ENCODE results near the gene ABHD16B. TPM values are rescaled to one million over a fixed set of nuclear protein-coding genes. Genes with fewer than 3 reads are reported as not detected.
A peak's percentile ranks its signal among the peaks of the same experiment; 100 is the strongest.

Gene ABHD16B
- total RNA-seq, 2 donors from 2014 or later = not detected

DNA sequence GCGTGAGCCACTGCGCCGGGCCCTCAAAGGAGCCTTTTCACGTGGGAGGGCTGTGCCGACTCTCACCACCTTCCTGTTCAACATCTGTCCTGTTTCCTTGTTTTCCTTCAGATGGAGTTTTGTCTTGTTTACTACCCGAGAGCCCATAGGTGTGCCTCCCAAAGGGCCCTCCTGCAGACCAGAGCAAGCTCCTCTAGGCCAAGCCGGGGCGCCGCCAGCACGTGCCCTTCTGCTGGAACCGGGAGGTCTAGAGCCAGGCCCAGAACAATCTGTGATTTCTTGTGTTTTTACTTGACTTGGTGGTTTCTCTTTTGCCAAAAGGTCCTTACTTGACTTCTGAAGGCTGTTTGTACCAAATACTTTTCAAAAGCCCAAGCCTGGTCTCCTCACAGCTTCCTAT, 25.6 kb downstream of the ABHD16B start:
- no peak for DNase-seq (ENCODE audit: low spot score)
- intact Hi-C loops (cut with DNase I) = no loop called here

DNA sequence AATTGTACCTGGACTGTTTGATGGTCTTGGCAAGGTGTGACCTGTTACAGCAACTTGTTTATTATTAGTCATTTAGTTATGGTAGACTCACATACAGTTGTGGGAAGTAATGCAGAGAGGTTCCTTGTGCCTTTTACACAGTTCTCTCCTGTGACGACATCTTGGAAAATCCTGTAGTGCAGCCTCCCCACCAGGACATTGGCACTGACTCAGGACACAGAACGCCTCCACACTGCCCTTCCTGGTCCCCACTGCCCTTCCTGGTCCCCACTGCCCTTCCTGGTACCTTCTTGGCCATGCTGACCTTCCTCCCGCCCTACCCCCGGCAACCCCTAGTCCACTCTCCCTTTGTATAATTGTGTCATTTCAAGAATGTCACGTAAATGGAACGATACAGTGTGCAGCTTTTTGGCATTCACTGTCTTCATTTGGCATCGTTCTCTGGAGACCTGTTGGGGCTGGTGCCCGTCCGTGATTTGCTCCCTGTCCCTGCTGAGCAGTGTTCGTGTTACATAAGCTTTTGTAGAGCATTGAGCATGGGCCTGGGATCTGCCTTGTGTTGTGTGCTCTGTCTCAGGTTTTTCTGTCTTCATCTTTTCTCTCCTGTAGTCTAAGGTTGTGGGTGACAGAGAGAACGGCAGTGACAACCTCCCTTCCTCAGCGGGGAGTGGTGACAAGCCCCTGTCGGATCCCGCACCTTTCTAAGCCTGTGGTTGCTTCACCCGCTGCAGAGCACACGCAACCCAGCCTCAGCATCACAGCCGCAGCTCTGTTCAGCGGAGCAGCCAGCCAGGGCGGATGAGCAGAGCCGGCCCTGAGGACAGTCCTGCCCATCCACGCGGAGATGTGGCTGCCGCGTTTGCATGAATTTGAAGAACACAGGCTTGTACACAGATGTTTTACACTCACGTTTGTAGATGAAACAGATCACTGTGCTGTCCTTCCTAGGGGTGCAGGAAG, 28.2 kb downstream of the ABHD16B start:
- DNase-seq (ENCODE audit: low spot score) = no peak
- intact Hi-C loops (cut with DNase I) = no loop called here

DNA sequence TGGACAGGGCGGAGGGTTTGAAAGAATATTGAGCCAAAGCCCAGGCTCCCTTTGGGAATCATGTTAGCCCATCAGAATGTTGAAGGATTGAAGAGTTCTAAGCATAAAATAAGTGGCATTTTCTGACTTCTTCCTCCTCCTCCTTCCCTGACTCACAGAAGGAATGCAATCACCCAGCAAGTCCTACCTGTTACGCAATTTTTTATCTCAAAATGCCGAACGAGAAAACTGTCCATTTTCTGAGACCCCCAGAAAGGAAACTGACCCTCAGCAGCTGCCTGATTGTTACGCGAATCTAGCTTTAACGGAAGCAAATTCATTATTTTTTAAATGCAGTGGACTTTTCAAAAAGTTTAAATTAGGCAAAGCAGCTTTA, 28.9 kb downstream of the ABHD16B start:
- intact Hi-C loops (cut with DNase I) = no loop called here
- DNase-seq (ENCODE audit: low spot score) = no peak

DNA sequence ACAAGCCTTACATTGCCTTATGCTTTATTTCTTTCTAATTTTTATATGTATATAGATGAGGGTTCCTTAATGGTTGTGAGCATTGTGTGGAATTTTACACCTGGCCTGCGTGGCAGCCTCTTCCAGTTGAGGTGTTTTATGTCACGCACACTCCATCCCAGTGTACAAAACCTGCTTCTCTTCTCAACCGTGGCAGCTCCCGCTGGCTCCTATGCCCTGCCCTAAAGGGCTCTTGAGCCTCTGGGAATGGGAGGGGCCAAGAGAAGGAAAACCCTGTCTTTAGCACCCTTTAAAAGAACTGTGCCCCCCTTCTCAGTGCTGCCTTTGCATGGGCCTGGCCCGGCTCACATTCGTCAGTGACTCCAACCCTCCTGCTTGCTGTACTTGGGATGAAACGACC, 29.3 kb downstream of the ABHD16B start:
- DNase-seq (ENCODE audit: low spot score) = no peak
- intact Hi-C loops (cut with DNase I) = no loop called here

DNA sequence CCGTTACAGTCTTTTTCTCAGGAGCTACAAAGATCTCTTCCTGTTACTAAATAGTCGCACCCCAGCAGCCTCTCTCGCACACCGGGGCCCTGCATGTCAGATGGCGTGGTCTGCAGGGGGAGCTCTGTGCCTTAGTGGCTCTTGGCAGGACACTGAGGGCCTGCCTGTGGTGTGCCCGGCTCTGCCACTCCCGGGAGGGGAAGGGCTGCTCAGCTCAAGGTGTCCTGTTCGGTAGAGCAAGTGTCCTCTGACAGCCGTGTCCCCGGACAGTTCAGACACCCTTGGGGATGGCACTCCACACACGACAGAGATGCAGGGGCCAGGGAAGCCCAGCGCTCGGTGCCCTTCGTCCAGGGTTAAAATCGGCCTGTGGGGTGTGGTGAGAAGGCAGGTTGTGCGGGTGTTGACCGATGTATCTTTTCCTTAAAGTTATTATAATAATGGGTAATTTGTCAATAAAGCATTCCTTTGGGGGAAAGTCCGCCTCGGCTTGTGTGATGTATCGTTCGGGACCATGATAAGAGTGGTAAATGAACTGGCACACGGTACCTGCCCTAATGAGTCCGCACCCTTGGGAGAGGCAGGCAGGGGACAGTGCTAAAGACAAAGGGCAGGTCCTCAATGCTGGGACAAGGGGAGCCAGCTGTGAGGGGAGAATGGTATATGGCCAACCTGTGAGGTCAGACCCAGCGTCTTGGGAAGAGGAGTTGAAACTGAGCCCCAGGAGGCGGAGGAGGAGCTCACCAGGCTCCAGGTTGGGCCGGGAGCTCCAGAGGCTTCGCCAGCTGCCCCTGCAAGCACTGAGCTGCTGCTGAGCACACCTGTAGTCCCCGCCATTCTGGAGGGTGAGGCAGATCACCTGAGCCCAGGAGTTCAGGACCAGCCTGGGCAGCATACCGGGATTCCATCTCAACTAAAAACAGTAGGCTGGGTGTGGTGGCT, 30.0 kb downstream of the ABHD16B start:
- intact Hi-C loops (cut with DNase I) = no loop called here
- no peak for DNase-seq (ENCODE audit: low spot score)

DNA sequence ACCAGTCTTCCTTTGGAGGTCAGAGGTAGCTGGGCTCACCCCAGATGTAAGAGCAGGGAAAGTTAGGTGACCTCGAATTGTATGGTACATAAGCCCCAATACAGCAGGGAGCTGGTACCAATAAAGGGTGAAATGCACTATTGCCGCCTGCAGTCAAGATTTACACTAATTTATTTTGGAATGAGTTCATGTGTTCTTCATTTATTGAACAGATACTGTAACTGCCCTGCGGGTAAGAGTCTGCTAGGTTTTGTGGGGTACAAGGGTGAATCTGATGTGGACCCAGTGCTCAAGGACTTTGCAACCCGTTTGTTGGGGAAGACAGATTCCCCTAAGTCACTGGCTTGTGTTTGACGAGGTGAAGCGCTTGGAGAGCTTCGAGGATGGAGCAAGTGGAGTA, 31.1 kb downstream of the ABHD16B start:
- no peak for DNase-seq (ENCODE audit: low spot score)
- intact Hi-C loops (cut with DNase I) = no loop called here

DNA sequence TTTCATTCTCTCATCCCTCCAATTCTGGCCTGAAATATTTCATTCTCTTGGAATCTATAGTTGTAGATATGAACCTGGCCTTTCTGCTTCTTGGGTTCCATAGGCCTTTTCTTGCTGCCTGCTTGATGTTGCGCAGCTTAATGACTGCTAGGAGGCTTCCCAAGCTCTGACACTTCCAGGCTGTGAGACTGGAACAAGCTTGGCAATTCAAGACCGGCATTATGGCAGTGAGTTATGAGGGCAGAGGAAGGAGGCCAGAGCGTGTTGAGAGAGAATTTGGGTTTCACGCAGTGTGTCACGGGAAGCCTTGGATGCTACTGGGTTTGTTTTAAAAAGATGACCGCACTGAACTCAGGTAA, 32.7 kb downstream of the ABHD16B start:
- DNase-seq (ENCODE audit: low spot score) = no peak
- intact Hi-C loops (cut with DNase I) = no loop called here

DNA sequence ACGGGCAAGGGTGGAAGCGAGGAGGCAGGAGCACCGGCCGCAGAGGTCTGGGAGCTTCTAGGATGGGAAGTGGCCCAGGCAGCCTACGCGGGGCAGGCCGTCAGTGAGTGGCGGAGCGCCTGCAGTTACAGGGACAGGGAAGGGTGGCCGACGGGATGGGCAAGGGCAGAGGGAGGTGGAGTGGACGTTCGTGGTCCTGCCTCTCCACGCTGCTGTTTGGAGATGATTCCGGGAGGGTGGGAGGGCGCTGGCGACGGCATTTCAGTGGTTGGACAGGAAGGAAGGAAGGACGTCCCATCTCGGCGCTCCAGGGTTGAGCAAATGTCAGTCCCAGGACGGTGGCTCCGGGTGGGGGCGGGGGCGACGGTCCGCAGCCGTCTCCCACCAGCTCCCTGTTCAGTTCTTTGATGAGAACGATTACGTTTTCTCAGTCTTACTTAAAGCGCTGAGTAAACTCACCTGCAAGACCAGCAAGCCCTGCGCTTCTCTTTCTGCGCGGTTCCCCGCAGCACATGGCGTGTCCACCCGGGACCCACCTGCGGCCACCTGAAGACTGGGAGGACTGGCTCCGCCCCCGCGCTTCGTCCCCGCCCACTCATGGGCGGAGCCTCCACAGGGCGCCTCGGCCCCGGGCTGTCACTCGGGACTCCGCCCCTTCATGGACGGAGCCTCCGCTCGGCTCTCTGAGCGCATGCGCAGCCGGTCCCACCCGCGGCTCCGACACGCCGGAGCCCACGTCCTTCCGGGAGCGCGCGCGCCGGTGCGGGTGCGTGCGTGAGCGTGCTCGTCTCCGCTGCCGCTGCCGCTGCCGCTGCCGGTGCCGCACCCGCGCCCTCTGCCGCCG, 33.3 kb downstream of the ABHD16B start, which contains the start of gene DNAJC5:
DNAJC5 (plus strand) TSS at position 769 of the 844 bp plus-strand sequence. CDS start 33,220 bp downstream, outside the sequence.
- intact Hi-C loops (cut with DNase I) = no loop called here
- peak; percentile 99 for DNase-seq (ENCODE audit: low spot score)

DNA sequence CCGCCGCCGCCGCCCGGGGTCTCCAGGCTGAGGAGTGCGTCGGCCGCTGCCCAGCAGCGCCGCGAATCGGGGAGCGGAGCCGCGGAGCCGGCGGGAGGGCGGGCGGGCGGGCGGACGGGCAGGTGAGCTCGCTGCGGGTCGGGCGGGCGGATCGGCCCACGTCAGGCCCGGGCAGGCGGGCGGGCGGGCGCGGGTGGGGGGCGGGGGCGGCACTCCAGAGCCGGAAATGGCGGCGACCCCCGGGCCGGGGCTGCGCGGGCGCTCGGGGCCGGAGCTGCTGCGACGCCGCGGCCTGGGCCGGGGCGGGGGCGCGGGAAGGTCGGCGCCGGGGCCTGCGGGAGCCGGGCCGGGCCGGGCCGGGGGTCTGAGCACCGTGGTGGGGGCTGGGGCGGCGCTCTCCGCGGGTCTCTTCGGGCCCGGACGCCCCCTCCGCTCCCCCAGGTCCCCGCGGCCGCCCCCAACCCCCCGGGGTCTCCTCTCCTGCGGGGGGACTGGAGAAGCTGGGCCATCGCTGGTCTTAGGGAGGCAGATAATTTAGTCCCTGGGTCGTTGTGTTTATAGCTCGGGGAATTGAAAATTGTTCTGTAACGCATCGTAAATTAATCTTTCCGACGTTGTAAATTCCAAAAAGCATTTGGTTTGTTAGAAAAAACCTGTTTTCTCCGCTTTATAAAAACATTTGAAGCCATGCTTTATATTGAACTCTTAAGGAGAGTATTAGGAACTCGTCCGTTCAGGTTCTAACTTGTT, 34.1 kb downstream of the ABHD16B start:
- DNase-seq (ENCODE audit: low spot score) = no peak
- intact Hi-C loops (cut with DNase I) = no loop called here

DNA sequence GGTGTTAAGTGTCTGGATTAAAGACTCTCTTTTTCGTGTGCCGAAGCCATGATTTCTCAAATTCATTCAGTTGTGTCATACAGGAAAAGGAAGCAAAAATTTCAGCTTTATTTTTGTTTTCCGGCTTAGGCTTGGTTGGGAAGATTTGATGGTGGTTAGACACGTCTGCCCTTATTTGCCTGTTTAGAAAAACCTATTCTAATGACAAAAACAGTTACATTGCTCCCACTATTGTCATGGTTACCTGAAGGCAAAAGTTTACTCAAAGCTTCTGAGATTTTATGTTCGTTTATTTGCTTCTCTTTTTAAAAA, 34.6 kb downstream of the ABHD16B start:
- intact Hi-C loops (cut with DNase I) = no loop called here
- no peak for DNase-seq (ENCODE audit: low spot score)

DNA sequence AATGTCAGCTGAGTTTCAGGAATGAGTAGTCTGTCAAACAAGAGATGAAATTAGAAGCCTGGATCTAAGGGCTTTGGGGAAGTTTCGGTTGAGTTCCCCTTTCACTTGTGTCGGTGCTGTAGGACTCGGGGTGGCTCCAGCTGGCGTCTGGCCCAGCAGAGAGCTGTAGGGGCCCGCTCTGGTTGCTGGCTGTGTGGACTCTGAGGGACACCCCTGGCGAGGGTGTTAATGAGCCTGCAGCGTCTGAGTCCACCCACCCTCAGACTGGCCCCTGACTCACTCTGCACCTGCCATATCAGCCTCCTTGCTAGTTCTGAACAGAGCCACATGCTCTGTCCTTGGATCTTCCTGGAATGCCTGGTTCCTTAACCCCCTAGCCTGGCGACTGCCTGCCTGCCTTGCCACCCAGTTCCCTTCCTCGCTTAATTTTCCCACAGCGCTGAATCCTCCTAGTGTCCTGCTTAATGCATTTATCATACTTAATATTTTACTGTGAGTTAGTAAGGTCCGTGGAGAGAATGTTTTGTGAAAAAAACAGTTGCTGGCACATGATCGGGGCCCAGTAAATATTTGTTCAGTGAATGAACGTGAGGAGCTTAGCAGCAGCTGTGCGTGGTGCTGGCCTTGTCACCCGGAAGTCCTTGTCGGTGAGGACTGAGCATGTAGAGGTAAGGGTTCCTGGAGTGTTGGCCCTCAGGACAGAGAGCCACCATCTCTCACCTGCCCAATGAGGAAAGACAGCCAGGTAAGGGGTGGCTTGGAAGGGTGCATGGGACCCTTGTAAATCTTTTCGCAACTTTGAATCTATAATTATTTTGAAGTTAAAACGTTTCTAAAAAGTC, 35.2 kb downstream of the ABHD16B start:
- peak; percentile 87 for DNase-seq (ENCODE audit: low spot score)
- intact Hi-C loops (cut with DNase I) = no loop called here

DNA sequence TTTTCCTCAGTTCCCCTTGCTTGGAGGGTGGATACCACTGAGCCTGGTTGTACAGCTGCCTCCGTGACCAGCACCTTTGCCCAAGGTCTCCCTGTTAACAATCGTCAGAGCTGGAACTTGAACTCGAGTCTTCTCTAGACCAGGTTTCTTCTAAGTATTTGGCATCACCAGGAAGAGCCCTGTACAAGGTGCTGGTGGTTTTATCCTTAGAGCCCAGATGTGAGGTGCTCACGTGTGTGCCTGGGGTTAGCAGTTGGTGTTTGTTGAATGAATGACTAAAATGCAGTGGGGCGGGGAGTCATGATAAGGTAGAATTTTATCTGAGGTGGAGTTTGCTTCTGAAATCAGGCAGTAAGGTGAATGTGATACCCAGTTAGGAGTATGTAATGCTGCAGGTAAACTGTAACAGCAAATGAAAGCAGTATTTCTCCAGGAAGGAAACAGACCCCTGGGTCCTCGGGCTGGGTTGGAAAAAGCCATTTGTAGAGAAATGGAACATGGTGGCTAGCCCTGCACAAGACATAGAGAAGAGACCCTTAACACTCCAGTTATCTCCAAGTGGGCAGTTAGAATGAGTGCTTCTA, 36.8 kb downstream of the ABHD16B start:
- intact Hi-C loops (cut with DNase I) = no loop called here
- no peak for DNase-seq (ENCODE audit: low spot score)

DNA sequence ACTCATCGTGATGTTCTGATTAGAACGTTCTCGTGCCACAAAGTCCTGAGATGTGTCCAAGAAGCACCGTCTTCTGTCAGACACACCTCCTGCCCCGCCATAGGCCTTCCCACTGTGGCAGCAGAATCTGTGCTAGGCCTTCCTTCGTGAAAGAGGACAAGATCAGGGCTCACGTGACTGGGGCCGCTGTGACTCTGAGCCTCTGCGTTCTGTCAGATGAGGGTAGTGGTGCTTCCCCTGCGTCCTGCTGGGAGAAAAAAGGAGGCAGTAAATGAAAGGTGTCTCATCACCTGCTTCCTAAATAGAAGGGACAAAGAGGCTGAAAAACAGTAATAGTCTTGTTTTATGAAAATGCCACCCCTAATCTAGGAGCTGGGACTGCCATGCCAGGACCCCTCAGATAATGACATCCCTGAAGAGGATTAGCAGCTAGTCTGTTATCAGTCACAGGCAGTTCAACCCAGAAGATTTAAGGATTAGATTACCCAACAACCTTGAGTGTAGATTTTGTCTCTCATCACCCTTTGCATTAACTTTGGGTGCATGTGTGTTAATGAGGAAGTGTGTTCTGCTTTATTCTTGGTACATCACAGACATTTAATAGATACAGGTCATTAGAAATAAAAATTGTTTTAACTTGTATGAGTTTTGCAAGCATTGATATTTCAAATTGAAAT, 37.7 kb downstream of the ABHD16B start:
- intact Hi-C loops (cut with DNase I) = no loop called here
- no peak for DNase-seq (ENCODE audit: low spot score)

DNA sequence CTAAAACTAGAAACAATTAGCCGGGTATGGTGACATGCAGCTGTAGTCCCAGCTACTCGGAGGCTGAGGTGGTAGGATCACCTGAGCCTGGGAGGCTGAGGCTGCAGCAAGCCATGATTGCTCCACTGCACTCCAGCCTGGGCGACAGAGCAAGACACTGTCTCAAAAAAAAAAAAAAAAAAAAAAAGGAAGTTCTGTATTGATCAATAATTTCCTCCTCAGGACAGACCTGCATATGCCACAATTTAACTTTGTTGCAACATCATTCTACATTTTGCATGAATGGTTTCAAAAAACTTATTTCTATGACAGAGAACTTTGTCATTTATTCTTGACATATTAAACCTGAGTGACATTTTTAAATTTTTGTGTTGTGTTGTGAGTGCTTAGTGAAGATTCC, 39.1 kb downstream of the ABHD16B start:
- no peak for DNase-seq (ENCODE audit: low spot score)
- intact Hi-C loops (cut with DNase I) = loop anchor here in 1 of 2 donors (10.0 kb wide), 1 partner anchor 74 kb away; the partner anchor contains the start of gene SAMD10

DNA sequence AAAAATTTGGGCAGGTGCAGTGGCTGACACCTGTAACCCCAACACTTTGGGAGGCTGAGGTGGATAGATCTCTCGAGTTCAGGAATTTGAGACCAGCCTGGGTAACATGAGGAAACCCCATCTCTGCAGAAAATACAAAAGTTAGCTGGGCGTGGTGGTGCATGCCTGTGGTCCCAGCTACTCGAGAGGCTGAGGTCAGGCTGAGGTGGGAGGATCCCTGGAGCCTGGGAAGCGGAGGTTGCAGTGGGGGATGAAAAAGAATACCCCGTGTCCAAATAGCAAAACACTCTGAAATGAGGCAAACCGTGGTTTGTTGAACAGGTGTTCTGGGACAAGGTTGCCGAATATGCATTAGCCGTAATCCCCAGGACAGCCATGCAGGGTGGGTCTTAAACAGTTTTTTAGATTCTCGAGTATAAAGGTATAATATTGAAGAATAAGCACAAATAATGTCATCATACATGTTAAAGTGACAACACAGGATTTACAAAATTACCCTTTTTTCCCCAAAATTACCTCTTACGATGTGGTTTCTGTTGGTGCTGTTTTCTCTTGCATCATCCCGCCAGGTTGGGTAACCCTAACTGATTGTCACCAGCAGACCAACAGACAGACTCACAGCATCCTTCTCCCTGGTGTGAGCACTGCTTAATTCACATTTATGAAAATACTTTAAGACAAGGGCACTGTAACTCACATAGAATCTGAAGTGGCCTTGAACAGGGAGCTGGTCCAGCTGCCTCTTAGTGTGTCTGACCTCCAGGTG, 42.7 kb downstream of the ABHD16B start:
- intact Hi-C loops (cut with DNase I) = loop anchor here in 1 of 2 donors (10.0 kb wide), 1 partner anchor 71 kb away; the partner anchor contains the start of gene SAMD10
- no peak for DNase-seq (ENCODE audit: low spot score)

Data from posterior vena cava (tissue), 2 donors.